HG02610 (cell line): ENCODE measurements around the gene KLHL12.

Experiments
- ATAC-seq: cut with Tn5 transposase; IDR thresholded peaks from one replicate; pipeline ENCODE4 v1.9.1; 2021; ENCODE audit warnings: mild to moderate bottlenecking, moderate library complexity; ENCODE audit not compliant: unreplicated experiment

Gene KLHL12

DNA sequence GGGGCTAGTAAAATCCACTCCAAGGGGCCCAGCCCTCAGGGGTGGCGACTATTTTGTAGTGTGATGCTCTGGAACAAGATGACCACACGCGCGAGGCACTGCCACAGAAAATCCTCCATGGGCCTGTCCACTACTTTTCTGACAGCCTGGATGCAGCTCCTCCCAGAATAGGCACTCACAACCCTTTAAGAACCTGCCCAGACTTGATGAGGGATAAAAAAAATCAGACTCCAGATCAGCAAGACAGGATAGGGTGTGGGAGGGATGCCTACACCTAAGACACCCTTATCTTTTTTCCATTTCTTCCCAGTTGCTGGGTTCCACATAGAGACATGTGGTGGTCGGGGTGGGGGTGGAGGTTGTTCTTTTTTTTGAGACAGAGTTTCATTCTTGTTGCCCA lies 82.8 kb downstream of the KLHL12 start:
- ATAC-seq: no peak

- ATAC-seq: no peak
Observed at GRCh38 chr1:202843081-202843480, 84.0 kb downstream of the KLHL12 start.
